GM19324 (cell line): Measurements from ENCODE around the gene FMR1.

Experiments used
- ATAC-seq: cut with Tn5 transposase; IDR thresholded peaks from one replicate; pipeline ENCODE4 v1.9.1; 2021; ENCODE audit warnings: mild to moderate bottlenecking, moderate library complexity; ENCODE audit not compliant: unreplicated experiment, low FRiP score

The FMR1 gene

GRCh38 chrX:147911192-147912022, at the start of gene FMR1:
Gene FMR1 (plus strand): TSS chrX:147911919. CDS start chrX:147912180, 261 bp downstream.
- ATAC-seq, result peak; percentile 89

- ATAC-seq, result peak; percentile 93
These were observed 35.7 kb upstream of the FMR1 start for GRCh38 chrX:147875866-147876596.

- no peak for ATAC-seq
These were observed 34.7 kb upstream of the FMR1 start for GRCh38 chrX:147876849-147877646.

- no peak for ATAC-seq
These were observed 34.0 kb upstream of the FMR1 start for GRCh38 chrX:147877726-147878125.

- peak; percentile 66 for ATAC-seq
These were observed 26.8 kb upstream of the FMR1 start for GRCh38 chrX:147884958-147885357.

GRCh38 chrX:147890756-147891155, 21.0 kb upstream of the FMR1 start:
- ATAC-seq, result no peak

GRCh38 chrX:147891896-147892295, 19.8 kb upstream of the FMR1 start:
- ATAC-seq, result no peak

GRCh38 chrX:147893741-147894140, 18.0 kb upstream of the FMR1 start:
- ATAC-seq, result no peak

GRCh38 chrX:147894366-147894963, 17.3 kb upstream of the FMR1 start:
- ATAC-seq, result no peak

GRCh38 chrX:147897117-147897516, 14.6 kb upstream of the FMR1 start:
- no peak for ATAC-seq

GRCh38 chrX:147898951-147899350, 12.8 kb upstream of the FMR1 start:
- no peak for ATAC-seq

- ATAC-seq, result peak; percentile 60
These were observed 12.2 kb upstream of the FMR1 start for GRCh38 chrX:147899379-147900114.

- no peak for ATAC-seq
These were observed 11.4 kb upstream of the FMR1 start for GRCh38 chrX:147900349-147900748.

- ATAC-seq, result no peak
These were observed 10.1 kb upstream of the FMR1 start for GRCh38 chrX:147901461-147902126.

GRCh38 chrX:147902270-147902669, 9.4 kb upstream of the FMR1 start:
- ATAC-seq, result no peak

- no peak for ATAC-seq
These were observed 3.6 kb upstream of the FMR1 start for GRCh38 chrX:147908106-147908505.

GRCh38 chrX:147910607-147911006, 1.1 kb upstream of the FMR1 start:
- ATAC-seq, result no peak

- ATAC-seq, result peak; percentile 40
These were observed 528 bp downstream of the FMR1 start for GRCh38 chrX:147912093-147912801.

- ATAC-seq, result no peak
These were observed 1.9 kb downstream of the FMR1 start for GRCh38 chrX:147913570-147913969.
